ENCODE results near the gene CNTN4. TPM values are rescaled to one million over a fixed set of nuclear protein-coding genes. Genes with fewer than 3 reads are reported as not detected.

CNTN4 gene
- total and polyA plus RNA-seq, 5 experiments from 2014 or later = not detected

GRCh38 chr3:3065876-3066275 is 967.2 kb downstream of the CNTN4 start:
- H3K4me3 Mint-ChIP-seq = no peak overlapping the region
- ATAC-seq (no peak), DNase-seq (no peak)
- H3K9me3 Mint-ChIP-seq = no peaks in the 10 kb centered on the region
- no peak overlapping the region for H3K27ac Mint-ChIP-seq
- H3K36me3 Mint-ChIP-seq = no peaks in the 10 kb centered on the region
- no peaks in the 10 kb centered on the region for H3K27me3 Mint-ChIP-seq
- no peaks in the 10 kb centered on the region for H3K4me1 Mint-ChIP-seq
- POLR2A ChIA-PET = no interaction called here

- H3K27me3 Mint-ChIP-seq = no peaks in the 10 kb centered on the region
- no peaks in the 10 kb centered on the region for H3K36me3 Mint-ChIP-seq
- no peaks in the 10 kb centered on the region for H3K9me3 Mint-ChIP-seq
- no peak overlapping the region for H3K27ac Mint-ChIP-seq
- no peak overlapping the region for H3K4me3 Mint-ChIP-seq
- DNase-seq (no peak), ATAC-seq (no peak)
- no peaks in the 10 kb centered on the region for H3K4me1 Mint-ChIP-seq
- POLR2A ChIA-PET = no interaction called here
Measured at GRCh38 chr3:3066378-3066777, 967.7 kb downstream of the CNTN4 start.

- Mint-ChIP-seq H3K27ac (no peak overlapping the region), H3K9me3 (no peaks in the 10 kb centered on the region), H3K4me1 (no peaks in the 10 kb centered on the region), H3K27me3 (no peaks in the 10 kb centered on the region), H3K4me3 (no peak overlapping the region), H3K36me3 (no peaks in the 10 kb centered on the region)
- POLR2A ChIA-PET = no interaction called here
- DNase-seq (no peak), ATAC-seq (no peak)
Measured at GRCh38 chr3:3066910-3067309, 968.2 kb downstream of the CNTN4 start.

- POLR2A ChIA-PET = no interaction called here
- no peaks in the 10 kb centered on the region for H3K4me1 Mint-ChIP-seq
- no peak overlapping the region for H3K4me3 Mint-ChIP-seq
- no peaks in the 10 kb centered on the region for H3K36me3 Mint-ChIP-seq
- no peaks in the 10 kb centered on the region for H3K9me3 Mint-ChIP-seq
- peaks cover 0 to 1% (median 0%) of the 10 kb centered on the region in 5 donors for H3K27me3 Mint-ChIP-seq
- no peak for ATAC-seq
- no peak for DNase-seq
- no peak overlapping the region for H3K27ac Mint-ChIP-seq
Measured at GRCh38 chr3:3068358-3068881, 969.8 kb downstream of the CNTN4 start.

GRCh38 chr3:3069723-3070122 is 971.1 kb downstream of the CNTN4 start:
- Mint-ChIP-seq H3K27me3 (peaks cover 0 to 1% (median 0%) of the 10 kb centered on the region in 5 donors), H3K4me3 (no peak overlapping the region), H3K4me1 (no peaks in the 10 kb centered on the region), H3K36me3 (no peaks in the 10 kb centered on the region), H3K27ac (no peak overlapping the region), H3K9me3 (no peaks in the 10 kb centered on the region)
- DNase-seq = no peak
- POLR2A ChIA-PET = no interaction called here
- no peak for ATAC-seq

DNA sequence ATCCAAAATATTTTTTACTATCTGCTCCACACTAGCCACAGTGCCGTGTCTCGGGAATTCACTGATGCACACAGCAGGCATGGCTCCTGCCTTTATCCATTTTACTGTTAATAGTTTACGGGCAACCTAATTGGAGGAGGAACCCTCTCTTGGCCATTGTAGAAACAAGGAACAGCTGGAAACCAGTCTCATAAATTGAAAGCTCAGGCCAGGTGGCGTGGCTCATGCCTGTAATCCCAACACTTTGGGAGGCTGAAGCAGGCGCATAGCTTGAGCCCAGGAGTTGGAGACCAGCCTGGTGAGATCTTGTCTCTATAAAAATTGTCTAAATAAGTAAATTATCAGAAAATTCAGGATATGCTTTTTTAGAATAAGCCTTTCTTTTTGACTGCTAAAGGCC is 972.5 kb downstream of the CNTN4 start:
- no peak for ATAC-seq

GRCh38 chr3:3074551-3075257 is 976.0 kb downstream of the CNTN4 start:
- peaks cover 0 to 2% (median 0%) of the 10 kb centered on the region in 4 donors for H3K4me1 Mint-ChIP-seq
- H3K9me3 Mint-ChIP-seq = no peaks in the 10 kb centered on the region
- peaks cover 1 to 9% (median 5%) of the 10 kb centered on the region in 5 donors for H3K27me3 Mint-ChIP-seq
- no peak for ATAC-seq
- DNase-seq = no peak
- H3K36me3 Mint-ChIP-seq = no peaks in the 10 kb centered on the region
- H3K27ac Mint-ChIP-seq = no peak overlapping the region
- no peak overlapping the region for H3K4me3 Mint-ChIP-seq
- POLR2A ChIA-PET = no interaction called here

More for the DNA sequence above, 972.5 kb downstream of the CNTN4 start:
- DNase-seq = no peak
- Mint-ChIP-seq H3K4me3 (no peak overlapping the region), H3K27me3 (peaks cover 0 to 2% (median 0%) of the 10 kb centered on the region in 5 donors), H3K4me1 (no peaks in the 10 kb centered on the region), H3K9me3 (no peaks in the 10 kb centered on the region), H3K27ac (no peak overlapping the region), H3K36me3 (no peaks in the 10 kb centered on the region)
- POLR2A ChIA-PET = no interaction called here

DNA sequence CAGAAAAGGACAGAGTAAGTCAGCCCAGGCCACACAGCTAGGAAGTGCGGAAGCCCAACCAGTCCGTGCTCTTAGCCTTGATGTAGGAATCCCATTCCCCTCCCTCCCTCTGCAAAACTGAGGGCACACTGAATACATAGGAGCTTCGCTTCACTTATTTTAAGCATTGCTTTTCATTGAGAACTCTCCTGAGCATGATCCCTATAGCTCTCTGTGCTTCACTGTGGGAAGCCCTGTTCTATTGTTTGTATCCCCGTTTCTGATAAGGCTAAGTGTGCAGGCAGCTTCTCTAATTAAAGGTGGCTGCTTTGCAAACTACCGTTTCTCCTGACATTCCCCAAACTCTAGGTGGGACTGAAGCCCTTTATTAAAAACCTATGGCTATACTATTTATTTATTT is 981.6 kb downstream of the CNTN4 start:
- Mint-ChIP-seq H3K9me3 (no peaks in the 10 kb centered on the region), H3K27me3 (peaks cover 0 to 10% (median 4%) of the 10 kb centered on the region in 5 donors), H3K27ac (no peak overlapping the region), H3K36me3 (no peaks in the 10 kb centered on the region), H3K4me1 (peaks cover 0 to 5% (median 1%) of the 10 kb centered on the region in 4 donors), H3K4me3 (no peak overlapping the region)
- ATAC-seq = no peak
- POLR2A ChIA-PET = no interaction called here
- no peak for DNase-seq

GRCh38 chr3:3081381-3082233 is 982.9 kb downstream of the CNTN4 start:
- DNase-seq (no peak), ATAC-seq (no peak)
- POLR2A ChIA-PET = no interaction called here
- Mint-ChIP-seq H3K4me3 (no peak overlapping the region), H3K27ac (no peak overlapping the region), H3K36me3 (no peaks in the 10 kb centered on the region), H3K4me1 (peaks cover 0 to 5% (median 1%) of the 10 kb centered on the region in 4 donors), H3K27me3 (peaks cover 0 to 10% (median 6%) of the 10 kb centered on the region in 5 donors), H3K9me3 (no peaks in the 10 kb centered on the region)

GRCh38 chr3:3082234-3082924 is 983.7 kb downstream of the CNTN4 start:
- POLR2A ChIA-PET = no interaction called here
- no peaks in the 10 kb centered on the region for H3K9me3 Mint-ChIP-seq
- peaks cover 0 to 10% (median 6%) of the 10 kb centered on the region in 5 donors for H3K27me3 Mint-ChIP-seq
- no peaks in the 10 kb centered on the region for H3K36me3 Mint-ChIP-seq
- no peak for ATAC-seq
- no peak overlapping the region for H3K27ac Mint-ChIP-seq
- no peak overlapping the region for H3K4me3 Mint-ChIP-seq
- no peak for DNase-seq
- peaks cover 0 to 5% (median 1%) of the 10 kb centered on the region in 4 donors for H3K4me1 Mint-ChIP-seq

- no peaks in the 10 kb centered on the region for H3K36me3 Mint-ChIP-seq
- H3K27me3 Mint-ChIP-seq = peaks cover 0 to 4% (median 0%) of the 10 kb centered on the region in 5 donors
- no peak for DNase-seq
- no peak for ATAC-seq
- H3K27ac Mint-ChIP-seq = peak overlapping the region in 2 of 10 donors; percentile 15 to 32
- no peak overlapping the region for H3K4me3 Mint-ChIP-seq
- POLR2A ChIA-PET = no interaction called here
- H3K4me1 Mint-ChIP-seq = peaks cover 0 to 13% (median 0%) of the 10 kb centered on the region in 4 donors
- H3K9me3 Mint-ChIP-seq = no peaks in the 10 kb centered on the region
Measured at GRCh38 chr3:3084890-3085289, 986.2 kb downstream of the CNTN4 start.

DNA sequence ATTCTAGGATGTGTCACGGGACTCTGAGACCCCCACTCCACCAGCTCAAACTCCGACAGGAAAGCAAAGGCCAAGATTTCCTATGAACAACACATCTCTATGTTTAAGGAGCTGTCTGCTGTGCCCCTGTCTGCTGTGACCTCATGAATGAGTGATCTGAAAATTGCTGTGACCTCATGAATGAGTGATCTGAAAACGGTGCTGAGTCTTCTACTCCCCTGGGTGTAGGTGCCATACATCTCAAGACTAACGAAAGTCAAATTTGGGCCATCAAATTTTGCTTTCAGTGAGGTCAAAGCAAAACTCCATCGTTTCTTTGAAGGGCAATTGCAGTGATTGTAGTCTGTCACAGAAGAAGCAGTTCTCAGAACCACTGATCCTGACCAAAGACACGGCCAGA is 987.1 kb downstream of the CNTN4 start:
- POLR2A ChIA-PET = no interaction called here
- ATAC-seq (no peak), DNase-seq (no peak)
- Mint-ChIP-seq H3K36me3 (no peaks in the 10 kb centered on the region), H3K27ac (no peak overlapping the region), H3K4me3 (peak overlapping the region in 1 of 10 donors; percentile 12), H3K27me3 (peaks cover 0 to 2% (median 0%) of the 10 kb centered on the region in 5 donors), H3K4me1 (peaks cover 0 to 13% (median 0%) of the 10 kb centered on the region in 4 donors), H3K9me3 (no peaks in the 10 kb centered on the region)

- Mint-ChIP-seq H3K4me1 (peaks cover 0 to 13% (median 0%) of the 10 kb centered on the region in 4 donors), H3K9me3 (no peaks in the 10 kb centered on the region), H3K36me3 (no peaks in the 10 kb centered on the region), H3K27ac (no peak overlapping the region), H3K27me3 (peaks cover 0 to 2% (median 0%) of the 10 kb centered on the region in 5 donors), H3K4me3 (no peak overlapping the region)
- no peak for DNase-seq
- no peak for ATAC-seq
- POLR2A ChIA-PET = no interaction called here
Measured at GRCh38 chr3:3086239-3086638, 987.6 kb downstream of the CNTN4 start.

Measured in naive thymus-derived CD8-positive, alpha-beta T cell (primary cell).